Measurements from ENCODE around the gene ARHGEF7.

- TF ChIP-seq CTCF (IDR thresholded peaks at IDR 0.05) (no peak), POLR2AphosphoS5 (IDR thresholded peaks at IDR 0.05; ENCODE audit: insufficient read depth in 1 of 2, low read depth in 1 of 2) (no peak), POLR2A (IDR thresholded peaks at IDR 0.05) (no peak)
Measured at GRCh38 chr13:111110054-111110453, 5.1 kb upstream of the ARHGEF7 start.

Data from vagina (tissue), 2 donors.